Neural progenitor cell (in vitro differentiated cells): Measurements from ENCODE around the gene HPGD.
"Not testable (repeated sequence)": the region's sequence is repeated elsewhere in the genome, so short reads cannot be mapped to it uniquely, and the experiment has no call there.

Experiments used
- EZH2 ChIP-seq: fragments of 200-600 bp; sonication (generic); IDR thresholded peaks from 2 replicates; pipeline ENCODE4 v1.6.1; 2017; ENCODE audit warnings: antibody characterized with exemption, mild to moderate bottlenecking, moderate library complexity
- TF ChIP-seq, protein P1 (sequence below): fragments of 200-600 bp; sonication (generic); IDR thresholded peaks from 2 replicates; pipeline ENCODE4 v1.5.1; 2017; ENCODE audit warnings: antibody characterized with exemption, mild to moderate bottlenecking

DNA sequence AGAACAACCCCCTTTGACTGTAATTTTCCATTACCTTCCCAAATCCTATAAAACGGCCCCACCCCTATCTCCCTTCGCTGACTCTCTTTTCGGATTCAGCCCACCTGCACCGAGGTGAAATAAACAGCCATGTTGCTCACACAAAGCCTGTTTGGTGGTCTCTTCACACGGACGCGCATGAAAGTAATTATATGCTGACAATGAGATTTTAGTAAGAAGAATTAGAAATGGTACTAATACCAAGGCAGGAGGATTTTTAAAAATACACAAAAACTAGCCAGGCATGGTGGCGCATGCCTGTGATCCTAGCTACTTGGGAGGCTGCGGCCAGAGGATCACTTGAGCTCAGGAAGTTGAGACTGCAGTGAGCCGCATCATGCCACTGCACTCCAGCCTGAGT is 33.9 kb downstream of the HPGD start:
- TF ChIP-seq, protein P1, sequence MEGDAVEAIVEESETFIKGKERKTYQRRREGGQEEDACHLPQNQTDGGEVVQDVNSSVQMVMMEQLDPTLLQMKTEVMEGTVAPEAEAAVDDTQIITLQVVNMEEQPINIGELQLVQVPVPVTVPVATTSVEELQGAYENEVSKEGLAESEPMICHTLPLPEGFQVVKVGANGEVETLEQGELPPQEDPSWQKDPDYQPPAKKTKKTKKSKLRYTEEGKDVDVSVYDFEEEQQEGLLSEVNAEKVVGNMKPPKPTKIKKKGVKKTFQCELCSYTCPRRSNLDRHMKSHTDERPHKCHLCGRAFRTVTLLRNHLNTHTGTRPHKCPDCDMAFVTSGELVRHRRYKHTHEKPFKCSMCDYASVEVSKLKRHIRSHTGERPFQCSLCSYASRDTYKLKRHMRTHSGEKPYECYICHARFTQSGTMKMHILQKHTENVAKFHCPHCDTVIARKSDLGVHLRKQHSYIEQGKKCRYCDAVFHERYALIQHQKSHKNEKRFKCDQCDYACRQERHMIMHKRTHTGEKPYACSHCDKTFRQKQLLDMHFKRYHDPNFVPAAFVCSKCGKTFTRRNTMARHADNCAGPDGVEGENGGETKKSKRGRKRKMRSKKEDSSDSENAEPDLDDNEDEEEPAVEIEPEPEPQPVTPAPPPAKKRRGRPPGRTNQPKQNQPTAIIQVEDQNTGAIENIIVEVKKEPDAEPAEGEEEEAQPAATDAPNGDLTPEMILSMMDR, result not testable (repeated sequence)
- TF ChIP-seq EZH2, result not testable (repeated sequence)
